Neural crest cell (in vitro differentiated cells): Measurements from ENCODE around the gene MRPS18A. TPM values are rescaled to one million over a fixed set of nuclear protein-coding genes. Genes with fewer than 3 reads are reported as not detected.
A peak's percentile ranks its signal among the peaks of the same experiment; 100 is the strongest.

Experiments
- DNase-seq: peaks from one replicate; pipeline ENCODE4 v3.0.0; 2021; ENCODE audit warnings: low read depth, mixed read lengths, low spot score
- H3K27ac Mint-ChIP-seq: one replicate; pipeline ENCODE4 v1.8.0; 2021; ENCODE audit warnings: mild to moderate bottlenecking, mixed read lengths; ENCODE audit not compliant: unreplicated experiment
- H3K27me3 Mint-ChIP-seq: 2 replicates; pipeline ENCODE4 v1.8.0; 2021; ENCODE audit warnings: low read depth, mild to moderate bottlenecking, mixed read lengths
- H3K36me3 Mint-ChIP-seq: 2 replicates; pipeline ENCODE4 v1.8.0; 2021; ENCODE audit warnings: low read depth, mild to moderate bottlenecking, mixed read lengths
- H3K4me1 Mint-ChIP-seq: 2 replicates; pipeline ENCODE4 v1.8.0; 2021; ENCODE audit warnings: mixed read lengths
- H3K4me3 Mint-ChIP-seq: one replicate; pipeline ENCODE4 v1.8.0; 2021; ENCODE audit warnings: mild to moderate bottlenecking, mixed read lengths
- H3K9me3 Mint-ChIP-seq: 2 replicates; pipeline ENCODE4 v1.8.0; 2021; ENCODE audit warnings: mixed read lengths
- total RNA-seq: library from RNA; stranded (reverse); gene quantifications from 2 replicates; pipeline ENCODE4 v1.2.1, GENCODE V29; 2021
- TF ChIP-seq, protein P1 (sequence below): fragments of 200-600 bp; sonication (generic); conservative IDR thresholded peaks from 2 replicates; pipeline ENCODE4 v1.5.0; 2021; ENCODE audit warnings: antibody characterized with exemption, mild to moderate bottlenecking

Gene MRPS18A
- total RNA-seq, 1 donor from 2014 or later: 49.5 TPM

GRCh38 chr6:43676962-43677606, 10.5 kb downstream of the MRPS18A start:
- H3K27ac Mint-ChIP-seq: no peak overlapping the region
- no peaks in the 10 kb centered on the region for H3K4me1 Mint-ChIP-seq
- DNase-seq: no peak
- no peaks in the 10 kb centered on the region for H3K27me3 Mint-ChIP-seq
- peaks cover 11% of the 10 kb centered on the region for H3K36me3 Mint-ChIP-seq
- TF ChIP-seq, protein P1, sequence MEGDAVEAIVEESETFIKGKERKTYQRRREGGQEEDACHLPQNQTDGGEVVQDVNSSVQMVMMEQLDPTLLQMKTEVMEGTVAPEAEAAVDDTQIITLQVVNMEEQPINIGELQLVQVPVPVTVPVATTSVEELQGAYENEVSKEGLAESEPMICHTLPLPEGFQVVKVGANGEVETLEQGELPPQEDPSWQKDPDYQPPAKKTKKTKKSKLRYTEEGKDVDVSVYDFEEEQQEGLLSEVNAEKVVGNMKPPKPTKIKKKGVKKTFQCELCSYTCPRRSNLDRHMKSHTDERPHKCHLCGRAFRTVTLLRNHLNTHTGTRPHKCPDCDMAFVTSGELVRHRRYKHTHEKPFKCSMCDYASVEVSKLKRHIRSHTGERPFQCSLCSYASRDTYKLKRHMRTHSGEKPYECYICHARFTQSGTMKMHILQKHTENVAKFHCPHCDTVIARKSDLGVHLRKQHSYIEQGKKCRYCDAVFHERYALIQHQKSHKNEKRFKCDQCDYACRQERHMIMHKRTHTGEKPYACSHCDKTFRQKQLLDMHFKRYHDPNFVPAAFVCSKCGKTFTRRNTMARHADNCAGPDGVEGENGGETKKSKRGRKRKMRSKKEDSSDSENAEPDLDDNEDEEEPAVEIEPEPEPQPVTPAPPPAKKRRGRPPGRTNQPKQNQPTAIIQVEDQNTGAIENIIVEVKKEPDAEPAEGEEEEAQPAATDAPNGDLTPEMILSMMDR: no peak
- H3K4me3 Mint-ChIP-seq: no peak overlapping the region
- no peaks in the 10 kb centered on the region for H3K9me3 Mint-ChIP-seq

GRCh38 chr6:43674921-43675320, 12.7 kb downstream of the MRPS18A start:
- DNase-seq: no peak
- Mint-ChIP-seq H3K4me1 (no peaks in the 10 kb centered on the region), H3K36me3 (peaks cover 11% of the 10 kb centered on the region), H3K9me3 (no peaks in the 10 kb centered on the region), H3K27me3 (no peaks in the 10 kb centered on the region), H3K27ac (no peak overlapping the region), H3K4me3 (no peak overlapping the region)
- TF ChIP-seq, protein P1: no peak

DNA sequence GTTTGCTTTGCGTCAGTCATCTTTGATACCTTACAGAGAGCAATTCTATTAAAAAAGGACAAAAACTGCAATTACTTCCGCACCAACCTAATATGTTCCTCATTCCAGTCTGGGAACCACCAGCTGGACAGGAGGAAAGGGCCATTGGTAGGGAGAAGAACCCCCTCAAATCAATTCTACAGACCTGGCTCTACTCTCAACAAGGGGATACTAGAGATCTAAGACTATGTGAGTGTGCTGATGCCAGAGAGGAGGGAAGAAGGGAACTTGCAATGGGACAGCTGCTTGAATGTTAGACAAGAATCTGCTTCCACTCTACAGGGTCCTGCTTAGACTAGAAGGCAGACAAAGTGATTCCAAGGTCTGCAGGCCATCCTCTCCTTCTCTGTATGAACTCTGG, 13.3 kb downstream of the MRPS18A start:
- TF ChIP-seq, protein P1: no peak
- Mint-ChIP-seq H3K9me3 (no peaks in the 10 kb centered on the region), H3K36me3 (peaks cover 11% of the 10 kb centered on the region), H3K27me3 (no peaks in the 10 kb centered on the region), H3K4me3 (no peak overlapping the region), H3K27ac (no peak overlapping the region), H3K4me1 (no peaks in the 10 kb centered on the region)
- no peak for DNase-seq

GRCh38 chr6:43673444-43674084, 14.0 kb downstream of the MRPS18A start:
- Mint-ChIP-seq H3K27me3 (no peaks in the 10 kb centered on the region), H3K4me1 (peaks cover 4% of the 10 kb centered on the region), H3K36me3 (peaks cover 11% of the 10 kb centered on the region), H3K9me3 (no peaks in the 10 kb centered on the region), H3K27ac (no peak overlapping the region), H3K4me3 (no peak overlapping the region)
- TF ChIP-seq, protein P1: no peak
- DNase-seq: no peak

- peak overlapping the region; percentile 19 for H3K27ac Mint-ChIP-seq
- H3K36me3 Mint-ChIP-seq: peaks cover 8% of the 10 kb centered on the region
- no peak overlapping the region for H3K4me3 Mint-ChIP-seq
- H3K9me3 Mint-ChIP-seq: no peaks in the 10 kb centered on the region
- H3K27me3 Mint-ChIP-seq: peaks cover 10% of the 10 kb centered on the region
- H3K4me1 Mint-ChIP-seq: peaks cover 19% of the 10 kb centered on the region
- DNase-seq: no peak
- TF ChIP-seq, protein P1: no peak
Observed at GRCh38 chr6:43671801-43672690, 15.5 kb downstream of the MRPS18A start.
